T-helper 17 cell (primary cell): Measurements from ENCODE around the gene GLYATL2. TPM values are rescaled to one million over a fixed set of nuclear protein-coding genes. Genes with fewer than 3 reads are reported as not detected.
A peak's percentile ranks its signal among the peaks of the same experiment; 100 is the strongest.

Experiments used
- ATAC-seq: fragments of 150-1000 bp; cut with Tn5 transposase; 2 replicates; pipeline ENCODE4 v1.10.0; 2021; ENCODE audit warnings: mild to moderate bottlenecking, moderate library complexity
- DNase-seq, 3 donors: peaks; one replicate each; pipeline versions ENCODE4 v3.0.0 to v3.0.0-alpha.2; 2020 to 2021
- H3K9me3 ChIP-seq: one replicate; pipeline ENCODE4 v1.7.0; 2013; ENCODE audit warnings: low read length, mild to moderate bottlenecking; ENCODE audit not compliant: control insufficient read depth, poor library complexity, severe bottlenecking
- H3K27ac Mint-ChIP-seq: one replicate; pipeline ENCODE4 v1.8.0; 2022; ENCODE audit warnings: mild to moderate bottlenecking, moderate library complexity, mixed read lengths
- H3K27me3 Mint-ChIP-seq: one replicate; pipeline ENCODE4 v1.8.0; 2022; ENCODE audit warnings: mixed read lengths
- H3K36me3 Mint-ChIP-seq: one replicate; pipeline ENCODE4 v1.8.0; 2022; ENCODE audit warnings: low read depth, mixed read lengths
- H3K4me1 Mint-ChIP-seq: one replicate; pipeline ENCODE4 v1.8.0; 2022; ENCODE audit warnings: mild to moderate bottlenecking, mixed read lengths
- H3K4me3 Mint-ChIP-seq: one replicate; pipeline ENCODE4 v1.8.0; 2022; ENCODE audit warnings: mild to moderate bottlenecking, moderate library complexity, mixed read lengths
- total RNA-seq, 4 donors: library from RNA in 2 of 4; stranded (reverse) in 2 of 4; gene quantifications; one replicate each; pipeline ENCODE4 v1.2.3 and lab custom pipeline; 2022 to 2026

Gene GLYATL2
- total RNA-seq, 2 donors from 2014 or later = not detected

DNA sequence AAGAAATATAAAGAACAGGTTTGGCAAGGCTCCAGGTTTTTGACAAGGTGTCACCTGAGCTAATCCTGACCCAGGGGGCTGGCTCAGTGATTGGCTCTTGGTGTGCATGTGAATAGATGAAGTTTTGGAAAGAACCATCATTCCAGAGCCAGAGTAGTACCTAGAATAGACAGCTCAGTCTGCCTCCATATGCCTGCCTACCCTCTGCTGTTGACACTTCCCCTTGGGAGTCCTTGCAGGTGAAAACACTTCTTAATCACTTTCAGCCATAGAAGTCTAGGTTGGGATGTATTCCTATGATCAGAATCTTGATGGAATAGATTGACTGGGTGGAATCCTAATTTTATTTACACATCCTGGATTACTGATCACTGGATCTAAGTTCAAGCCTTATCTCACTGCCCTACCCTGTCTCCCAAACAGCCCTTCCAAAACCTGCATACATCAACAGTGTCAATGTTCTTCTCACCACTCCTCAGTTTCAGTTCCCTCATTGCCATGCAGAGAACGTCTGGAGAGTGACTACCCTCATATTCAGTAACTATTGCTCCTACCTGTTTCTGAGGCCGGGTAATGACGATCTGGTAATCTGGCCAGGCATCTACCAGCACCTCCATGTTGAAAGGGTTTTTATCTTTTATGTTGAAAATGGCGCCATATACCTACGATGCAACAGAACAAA, 6.7 kb downstream of the GLYATL2 start:
- Mint-ChIP-seq H3K27ac (no peak overlapping the region), H3K27me3 (peaks cover 25% of the 10 kb centered on the region), H3K36me3 (no peaks in the 10 kb centered on the region), H3K4me1 (no peaks in the 10 kb centered on the region), H3K4me3 (no peak overlapping the region)
- no peaks in the 10 kb centered on the region for H3K9me3 ChIP-seq
- ATAC-seq (no peak), DNase-seq (no peak)

- no peaks in the 10 kb centered on the region for H3K36me3 Mint-ChIP-seq
- H3K4me3 Mint-ChIP-seq = no peak overlapping the region
- no peaks in the 10 kb centered on the region for H3K9me3 ChIP-seq
- no peak overlapping the region for H3K27ac Mint-ChIP-seq
- no peak for DNase-seq
- peaks cover 6% of the 10 kb centered on the region for H3K27me3 Mint-ChIP-seq
- H3K4me1 Mint-ChIP-seq = no peaks in the 10 kb centered on the region
- no peak for ATAC-seq
Measured at GRCh38 chr11:58832056-58832645, 12.4 kb downstream of the GLYATL2 start.

DNA sequence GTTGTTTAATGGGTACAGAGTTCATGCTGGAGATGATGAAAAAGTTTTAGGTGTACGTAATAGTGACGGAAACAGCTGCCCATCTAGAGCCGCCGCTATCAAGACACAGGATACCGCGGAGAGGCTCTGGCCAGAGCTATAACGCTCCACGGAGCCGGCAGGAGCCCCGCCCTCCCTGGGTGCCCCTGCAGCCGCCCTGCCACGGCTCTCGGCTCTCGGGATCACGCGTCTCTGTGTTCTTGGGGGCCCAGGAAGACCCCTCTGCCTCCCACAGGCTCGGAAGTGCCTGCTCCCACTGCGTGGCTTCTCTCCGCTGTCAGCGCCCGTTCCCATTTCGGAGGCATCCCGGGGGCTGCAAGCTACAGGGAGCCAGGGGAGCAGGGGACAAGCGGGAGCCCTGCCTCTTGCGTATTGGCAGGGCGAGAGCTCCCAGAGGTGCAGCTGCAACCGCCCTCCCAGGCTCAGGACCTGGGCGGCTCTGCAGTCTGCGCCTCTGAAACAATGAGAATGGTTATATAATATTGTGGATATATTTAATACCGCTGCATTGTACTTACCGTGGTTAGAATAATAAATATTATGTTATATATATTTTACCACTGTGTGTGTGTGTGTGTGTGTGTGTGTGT, 13.7 kb downstream of the GLYATL2 start:
- H3K27me3 Mint-ChIP-seq = peaks cover 6% of the 10 kb centered on the region
- no peaks in the 10 kb centered on the region for H3K9me3 ChIP-seq
- no peak for ATAC-seq
- H3K4me3 Mint-ChIP-seq = no peak overlapping the region
- no peak overlapping the region for H3K27ac Mint-ChIP-seq
- H3K36me3 Mint-ChIP-seq = no peaks in the 10 kb centered on the region
- no peaks in the 10 kb centered on the region for H3K4me1 Mint-ChIP-seq
- no peak for DNase-seq

DNA sequence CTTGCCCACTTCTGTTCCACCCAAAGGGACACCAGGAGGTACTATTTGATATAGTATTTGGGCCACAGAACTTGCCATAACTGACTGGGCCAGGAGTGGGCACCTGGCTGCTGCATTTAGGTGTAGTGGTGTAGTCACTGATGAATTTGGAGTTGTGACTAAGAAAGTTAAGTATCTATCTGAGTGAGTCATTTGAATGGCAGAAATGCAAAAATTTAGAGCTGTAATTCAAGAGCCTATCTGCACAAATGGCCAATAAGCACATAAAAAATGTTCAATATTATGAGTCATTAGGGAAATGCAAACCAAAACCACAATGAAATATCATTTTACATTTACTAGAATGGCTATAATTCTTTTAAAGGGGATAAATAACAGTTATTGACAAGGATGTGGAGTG, 14.7 kb downstream of the GLYATL2 start:
- Mint-ChIP-seq H3K27me3 (peaks cover 6% of the 10 kb centered on the region), H3K4me1 (no peaks in the 10 kb centered on the region), H3K4me3 (no peak overlapping the region), H3K27ac (no peak overlapping the region), H3K36me3 (peaks cover 2% of the 10 kb centered on the region)
- ATAC-seq (no peak), DNase-seq (no peak)
- H3K9me3 ChIP-seq = no peaks in the 10 kb centered on the region

DNA sequence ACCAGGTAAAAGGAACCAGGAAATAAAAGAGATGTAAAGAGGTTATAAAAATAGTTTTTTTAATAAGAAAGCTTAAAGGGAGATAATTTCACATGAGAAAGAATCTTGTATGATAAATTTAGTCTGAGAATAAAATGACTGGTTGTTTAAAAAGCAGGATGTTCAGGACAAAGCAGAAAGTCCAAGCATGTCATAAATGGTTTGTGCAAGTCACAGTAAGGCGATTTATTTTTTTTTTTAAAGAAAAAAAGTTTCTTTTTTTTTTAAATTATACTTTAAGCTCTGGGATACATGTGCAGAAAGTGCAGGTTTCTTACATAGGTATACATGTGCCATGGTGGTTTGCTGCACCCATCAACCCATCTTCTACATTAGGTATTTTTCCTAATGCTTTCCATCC, 30.8 kb downstream of the GLYATL2 start:
- Mint-ChIP-seq H3K4me3 (no peak overlapping the region), H3K27ac (no peak overlapping the region), H3K36me3 (no peaks in the 10 kb centered on the region), H3K27me3 (peaks cover 8% of the 10 kb centered on the region), H3K4me1 (no peaks in the 10 kb centered on the region)
- DNase-seq (no peak), ATAC-seq (no peak)
- H3K9me3 ChIP-seq = no peaks in the 10 kb centered on the region

DNA sequence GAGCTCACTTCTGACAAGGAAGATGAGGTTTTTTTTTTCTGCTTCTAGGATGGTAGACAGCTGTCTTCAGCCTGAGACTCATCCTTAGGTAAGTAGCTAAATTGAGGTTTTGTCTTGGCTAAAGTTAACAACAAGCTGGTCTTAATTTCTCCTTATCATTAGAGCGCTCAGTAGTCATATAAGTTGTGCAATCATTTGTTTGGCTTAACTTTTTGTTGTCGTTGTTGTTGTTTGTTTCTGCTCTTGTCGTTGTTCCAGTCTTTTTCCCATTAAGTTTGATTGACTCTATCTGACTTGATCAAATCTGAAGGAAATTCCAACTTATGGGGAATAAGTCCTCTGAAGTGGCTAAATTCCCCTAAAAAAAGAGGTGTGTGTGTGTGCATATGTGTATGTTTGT, 33.0 kb downstream of the GLYATL2 start:
- no peak overlapping the region for H3K27ac Mint-ChIP-seq
- no peak for DNase-seq
- H3K9me3 ChIP-seq = no peaks in the 10 kb centered on the region
- H3K27me3 Mint-ChIP-seq = peaks cover 26% of the 10 kb centered on the region
- no peak for ATAC-seq
- no peak overlapping the region for H3K4me3 Mint-ChIP-seq
- H3K36me3 Mint-ChIP-seq = no peaks in the 10 kb centered on the region
- no peaks in the 10 kb centered on the region for H3K4me1 Mint-ChIP-seq

- Mint-ChIP-seq H3K27ac (no peak overlapping the region), H3K36me3 (no peaks in the 10 kb centered on the region), H3K4me3 (no peak overlapping the region), H3K27me3 (peaks cover 37% of the 10 kb centered on the region), H3K4me1 (no peaks in the 10 kb centered on the region)
- DNase-seq (no peak), ATAC-seq (no peak)
- H3K9me3 ChIP-seq = no peaks in the 10 kb centered on the region
Measured at GRCh38 chr11:58807343-58807742, 37.2 kb downstream of the GLYATL2 start.

DNA sequence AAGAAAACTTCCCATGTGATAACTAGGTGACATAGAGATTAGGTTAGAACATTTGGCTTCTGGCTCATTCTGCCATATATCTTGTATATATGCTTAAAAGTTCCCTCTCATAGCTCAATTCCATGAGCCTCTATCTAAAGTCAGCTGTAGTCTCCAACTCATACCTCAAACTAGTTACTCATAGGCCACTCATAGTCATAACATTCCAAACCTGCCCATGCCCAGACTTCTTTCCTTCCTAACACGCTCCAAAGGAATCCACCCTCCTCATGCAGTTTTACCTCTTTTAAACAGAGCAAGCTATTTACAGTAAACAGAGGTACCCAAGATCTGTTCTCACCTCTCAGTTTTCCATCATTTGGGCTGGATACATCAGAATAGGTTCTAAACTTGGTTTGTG, 39.4 kb downstream of the GLYATL2 start:
- Mint-ChIP-seq H3K27me3 (peaks cover 36% of the 10 kb centered on the region), H3K4me1 (no peaks in the 10 kb centered on the region), H3K27ac (no peak overlapping the region), H3K36me3 (no peaks in the 10 kb centered on the region), H3K4me3 (no peak overlapping the region)
- no peak for DNase-seq
- H3K9me3 ChIP-seq = no peaks in the 10 kb centered on the region
- ATAC-seq = no peak

GRCh38 chr11:58801974-58802545, 42.4 kb downstream of the GLYATL2 start:
- H3K9me3 ChIP-seq = no peaks in the 10 kb centered on the region
- Mint-ChIP-seq H3K4me1 (no peaks in the 10 kb centered on the region), H3K27me3 (peaks cover 39% of the 10 kb centered on the region), H3K27ac (no peak overlapping the region), H3K36me3 (no peaks in the 10 kb centered on the region), H3K4me3 (no peak overlapping the region)
- ATAC-seq (no peak), DNase-seq (no peak)

- no peak for ATAC-seq
- Mint-ChIP-seq H3K4me1 (no peaks in the 10 kb centered on the region), H3K4me3 (no peak overlapping the region), H3K36me3 (no peaks in the 10 kb centered on the region), H3K27me3 (peaks cover 36% of the 10 kb centered on the region), H3K27ac (no peak overlapping the region)
- DNase-seq = no peak
- H3K9me3 ChIP-seq = no peaks in the 10 kb centered on the region
Measured at GRCh38 chr11:58801302-58801701, 43.2 kb downstream of the GLYATL2 start.

- no peaks in the 10 kb centered on the region for H3K9me3 ChIP-seq
- Mint-ChIP-seq H3K4me3 (no peak overlapping the region), H3K4me1 (no peaks in the 10 kb centered on the region), H3K27me3 (peaks cover 42% of the 10 kb centered on the region), H3K27ac (peak overlapping the region; percentile 6), H3K36me3 (no peaks in the 10 kb centered on the region)
- DNase-seq (no peak), ATAC-seq (no peak)
Measured at GRCh38 chr11:58796333-58796732, 48.2 kb downstream of the GLYATL2 start.

- H3K4me1 Mint-ChIP-seq = no peaks in the 10 kb centered on the region
- ATAC-seq (peak; percentile 65), DNase-seq (no peak)
- no peak overlapping the region for H3K27ac Mint-ChIP-seq
- H3K9me3 ChIP-seq = no peaks in the 10 kb centered on the region
- peaks cover 3% of the 10 kb centered on the region for H3K36me3 Mint-ChIP-seq
- peaks cover 16% of the 10 kb centered on the region for H3K27me3 Mint-ChIP-seq
- H3K4me3 Mint-ChIP-seq = no peak overlapping the region
Measured at GRCh38 chr11:58788355-58789023, 56.0 kb downstream of the GLYATL2 start.

DNA sequence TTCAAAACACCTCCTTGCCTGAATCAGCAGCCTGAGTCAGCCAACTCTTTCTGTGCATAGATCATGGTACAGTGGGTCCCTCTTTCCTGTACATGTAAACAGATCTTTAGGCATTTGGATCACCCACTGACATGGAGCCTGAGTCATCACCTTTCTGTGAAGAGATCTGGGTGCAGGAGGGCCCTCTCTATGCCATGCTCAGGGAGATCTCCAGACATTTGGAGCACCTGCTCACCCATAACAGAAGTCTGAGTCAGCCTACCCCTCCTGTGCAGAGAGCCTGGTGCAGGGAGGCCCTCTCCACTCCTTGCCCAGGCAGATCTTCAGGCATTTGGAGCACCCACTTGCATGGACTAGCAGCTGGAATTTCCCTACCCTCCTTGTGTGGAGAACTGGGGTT, 56.6 kb downstream of the GLYATL2 start:
- ATAC-seq = no peak
- no peak overlapping the region for H3K4me3 Mint-ChIP-seq
- peaks cover 3% of the 10 kb centered on the region for H3K36me3 Mint-ChIP-seq
- no peaks in the 10 kb centered on the region for H3K4me1 Mint-ChIP-seq
- H3K27ac Mint-ChIP-seq = no peak overlapping the region
- H3K27me3 Mint-ChIP-seq = peaks cover 16% of the 10 kb centered on the region
- no peak for DNase-seq
- H3K9me3 ChIP-seq = no peaks in the 10 kb centered on the region
